ENCODE data around the gene SYS1.

SYS1 gene

DNA sequence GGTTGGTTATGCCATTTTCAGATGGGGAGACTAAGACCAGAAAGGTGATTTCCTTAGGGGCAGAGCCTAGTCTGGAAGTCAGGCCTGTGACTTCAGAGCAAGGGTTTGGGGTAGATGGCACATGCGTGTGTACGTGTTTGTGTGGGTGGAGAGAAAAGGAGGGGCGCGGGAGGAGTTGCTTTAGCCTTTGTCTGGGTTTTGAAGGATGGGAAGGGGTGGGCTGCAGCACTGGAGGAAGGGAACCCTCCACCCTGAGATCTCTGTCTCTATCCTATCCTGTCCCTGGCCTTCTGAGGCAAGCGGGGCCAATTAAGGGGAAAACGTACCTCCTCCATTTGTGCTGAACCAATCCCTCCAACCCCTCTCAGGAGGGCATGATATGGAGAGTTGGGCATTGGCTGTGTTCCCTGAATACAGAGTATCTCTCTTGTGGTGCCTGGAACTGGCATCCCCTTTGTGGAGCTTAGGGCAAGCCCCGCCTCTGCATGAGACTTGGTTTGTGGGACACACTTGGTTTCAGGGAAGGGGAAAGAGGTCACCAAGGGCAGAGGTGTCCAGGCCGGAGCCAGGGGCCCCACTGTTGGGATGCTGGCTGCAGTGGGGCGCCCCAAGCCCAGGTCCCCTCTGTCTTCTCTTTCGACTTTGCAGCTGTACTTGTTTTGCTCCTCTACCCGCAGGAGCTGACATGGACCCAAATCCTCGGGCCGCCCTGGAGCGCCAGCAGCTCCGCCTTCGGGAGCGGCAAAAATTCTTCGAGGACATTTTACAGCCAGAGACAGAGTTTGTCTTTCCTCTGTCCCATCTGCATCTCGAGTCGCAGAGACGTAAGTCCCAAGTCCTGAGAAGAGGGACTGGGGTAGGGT lies 45.1 kb downstream of the SYS1 start, which contains the start of gene DBNDD2:
Gene DBNDD2 (plus strand): TSS at position 507 of the 863 bp plus-strand sequence. CDS start 179 bp downstream, at position 686.
- Histone ChIP-seq H3F3A (ENCODE audit: insufficient read depth, low read length) (no peaks in the 10 kb centered on the region), H3K9me2 (replicated peaks; ENCODE audit: insufficient read depth, low read length) (no peaks in the 10 kb centered on the region), H3K4me2 (ENCODE audit: low read depth, low read length) (no peak within 1 kb of the TSS), H3K4me1 (ENCODE audit: low read length) (no peaks in the 10 kb centered on the region), H2AFZ (ENCODE audit: low read length) (no peak within 1 kb of the TSS), H3K27me3 (replicated peaks; ENCODE audit: insufficient read depth, low read length) (peaks cover 9% of the 10 kb centered on the region), H3K27ac (ENCODE audit: low read length) (no peak within 1 kb of the TSS), H3K36me3 (replicated peaks; ENCODE audit: insufficient read depth, low read length) (no peaks in the 10 kb centered on the region), H3K9ac (ENCODE audit: low read length) (no peak within 1 kb of the TSS), H3K79me2 (ENCODE audit: low read length) (no peaks in the 10 kb centered on the region), H3K9me3 (replicated peaks; ENCODE audit: insufficient read depth, low read length) (no peaks in the 10 kb centered on the region), H4K20me1 (ENCODE audit: insufficient read depth, low read length) (no peaks in the 10 kb centered on the region), H3K4me3 (ENCODE audit: low read length) (no peak within 1 kb of the TSS)
- DNase-seq, result no peak
- TF ChIP-seq EZH2 (optimal IDR thresholded peaks at IDR 0.05; ENCODE audit: low read depth, low read length) (no peak), EZH2phosphoT487 (IDR thresholded peaks at IDR 0.05; ENCODE audit: low read length) (no peak)
- TF ChIP-seq, protein P1, sequence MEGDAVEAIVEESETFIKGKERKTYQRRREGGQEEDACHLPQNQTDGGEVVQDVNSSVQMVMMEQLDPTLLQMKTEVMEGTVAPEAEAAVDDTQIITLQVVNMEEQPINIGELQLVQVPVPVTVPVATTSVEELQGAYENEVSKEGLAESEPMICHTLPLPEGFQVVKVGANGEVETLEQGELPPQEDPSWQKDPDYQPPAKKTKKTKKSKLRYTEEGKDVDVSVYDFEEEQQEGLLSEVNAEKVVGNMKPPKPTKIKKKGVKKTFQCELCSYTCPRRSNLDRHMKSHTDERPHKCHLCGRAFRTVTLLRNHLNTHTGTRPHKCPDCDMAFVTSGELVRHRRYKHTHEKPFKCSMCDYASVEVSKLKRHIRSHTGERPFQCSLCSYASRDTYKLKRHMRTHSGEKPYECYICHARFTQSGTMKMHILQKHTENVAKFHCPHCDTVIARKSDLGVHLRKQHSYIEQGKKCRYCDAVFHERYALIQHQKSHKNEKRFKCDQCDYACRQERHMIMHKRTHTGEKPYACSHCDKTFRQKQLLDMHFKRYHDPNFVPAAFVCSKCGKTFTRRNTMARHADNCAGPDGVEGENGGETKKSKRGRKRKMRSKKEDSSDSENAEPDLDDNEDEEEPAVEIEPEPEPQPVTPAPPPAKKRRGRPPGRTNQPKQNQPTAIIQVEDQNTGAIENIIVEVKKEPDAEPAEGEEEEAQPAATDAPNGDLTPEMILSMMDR (IDR thresholded peaks at IDR 0.05; ENCODE audit: low read length), result no peak

DNA sequence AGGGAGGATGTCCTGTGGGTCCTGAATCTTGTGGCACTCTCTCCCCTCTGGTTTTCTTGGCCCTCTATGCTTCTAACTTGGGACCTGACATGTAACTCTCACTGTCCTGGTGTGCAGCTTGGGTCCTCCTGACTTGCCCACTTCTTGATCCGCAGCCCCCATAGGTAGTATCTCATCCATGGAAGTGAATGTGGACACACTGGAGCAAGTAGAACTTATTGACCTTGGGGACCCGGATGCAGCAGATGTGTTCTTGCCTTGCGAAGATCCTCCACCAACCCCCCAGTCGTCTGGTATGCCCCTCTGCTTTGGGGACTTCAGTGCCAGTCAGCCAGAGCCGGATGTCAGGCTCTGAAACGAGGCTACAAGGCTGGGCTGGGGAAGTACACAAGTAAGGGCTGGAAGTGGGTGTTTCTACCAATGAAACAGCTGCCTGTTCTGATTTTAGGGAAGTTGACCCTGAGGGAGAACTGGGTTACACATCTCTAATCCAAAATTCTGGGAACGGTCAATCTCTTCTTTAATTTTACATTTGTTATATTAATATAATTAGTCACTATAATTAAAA lies 45.8 kb downstream of the SYS1 start:
- H3K9me2 ChIP-seq (replicated peaks; ENCODE audit: insufficient read depth, low read length), result no peaks in the 10 kb centered on the region
- H3K36me3 ChIP-seq (replicated peaks; ENCODE audit: insufficient read depth, low read length), result no peaks in the 10 kb centered on the region
- peaks cover 9% of the 10 kb centered on the region for H3K27me3 ChIP-seq (replicated peaks; ENCODE audit: insufficient read depth, low read length)
- H3K4me1 ChIP-seq (ENCODE audit: low read length), result no peaks in the 10 kb centered on the region
- H3K9ac ChIP-seq (ENCODE audit: low read length), result no peak overlapping the region
- DNase-seq, result no peak
- no peaks in the 10 kb centered on the region for H3K9me3 ChIP-seq (replicated peaks; ENCODE audit: insufficient read depth, low read length)
- no peaks in the 10 kb centered on the region for H3F3A ChIP-seq (ENCODE audit: insufficient read depth, low read length)
- no peak overlapping the region for H3K4me3 ChIP-seq (ENCODE audit: low read length)
- H3K4me2 ChIP-seq (ENCODE audit: low read depth, low read length), result no peak overlapping the region
- no peak overlapping the region for H3K27ac ChIP-seq (ENCODE audit: low read length)
- TF ChIP-seq, protein P1 (IDR thresholded peaks at IDR 0.05; ENCODE audit: low read length), result no peak
- no peak for TF ChIP-seq EZH2phosphoT487 (IDR thresholded peaks at IDR 0.05; ENCODE audit: low read length)
- no peak for TF ChIP-seq EZH2 (optimal IDR thresholded peaks at IDR 0.05; ENCODE audit: low read depth, low read length)
- no peak overlapping the region for H2AFZ ChIP-seq (ENCODE audit: low read length)
- H3K79me2 ChIP-seq (ENCODE audit: low read length), result no peaks in the 10 kb centered on the region
- no peaks in the 10 kb centered on the region for H4K20me1 ChIP-seq (ENCODE audit: insufficient read depth, low read length)

DNA sequence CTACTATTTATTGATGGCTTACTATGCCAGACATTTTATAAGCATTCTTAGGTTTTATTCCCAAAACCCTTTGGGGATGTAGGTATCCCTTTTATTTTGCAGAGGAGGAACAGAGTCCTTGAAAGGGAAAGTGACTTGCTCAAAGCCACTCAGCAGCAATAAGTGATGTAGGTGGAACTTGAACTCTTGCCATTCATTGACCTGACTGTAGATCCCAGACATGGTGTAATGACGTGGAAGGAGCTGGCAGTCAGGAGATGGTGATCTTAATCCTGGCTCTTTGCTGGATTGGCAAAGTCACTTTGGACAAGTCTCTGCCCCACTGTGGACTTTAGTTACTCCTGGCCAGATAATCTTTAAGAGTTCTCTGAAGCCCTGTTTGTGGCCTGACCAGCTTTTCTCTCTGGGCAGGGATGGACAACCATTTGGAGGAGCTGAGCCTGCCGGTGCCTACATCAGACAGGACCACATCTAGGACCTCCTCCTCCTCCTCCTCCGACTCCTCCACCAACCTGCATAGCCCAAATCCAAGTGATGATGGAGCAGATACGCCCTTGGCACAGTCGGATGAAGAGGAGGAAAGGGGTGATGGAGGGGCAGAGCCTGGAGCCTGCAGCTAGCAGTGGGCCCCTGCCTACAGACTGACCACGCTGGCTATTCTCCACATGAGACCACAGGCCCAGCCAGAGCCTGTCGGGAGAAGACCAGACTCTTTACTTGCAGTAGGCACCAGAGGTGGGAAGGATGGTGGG lies 46.7 kb downstream of the SYS1 start:
- Histone ChIP-seq H3F3A (ENCODE audit: insufficient read depth, low read length) (no peaks in the 10 kb centered on the region), H3K4me1 (ENCODE audit: low read length) (no peaks in the 10 kb centered on the region), H3K36me3 (replicated peaks; ENCODE audit: insufficient read depth, low read length) (no peaks in the 10 kb centered on the region), H3K27ac (ENCODE audit: low read length) (no peak overlapping the region), H3K27me3 (replicated peaks; ENCODE audit: insufficient read depth, low read length) (peaks cover 9% of the 10 kb centered on the region), H4K20me1 (ENCODE audit: insufficient read depth, low read length) (no peaks in the 10 kb centered on the region), H3K79me2 (ENCODE audit: low read length) (no peaks in the 10 kb centered on the region), H2AFZ (ENCODE audit: low read length) (no peak overlapping the region), H3K9ac (ENCODE audit: low read length) (no peak overlapping the region), H3K9me2 (replicated peaks; ENCODE audit: insufficient read depth, low read length) (no peaks in the 10 kb centered on the region), H3K4me2 (ENCODE audit: low read depth, low read length) (no peak overlapping the region), H3K9me3 (replicated peaks; ENCODE audit: insufficient read depth, low read length) (no peaks in the 10 kb centered on the region), H3K4me3 (ENCODE audit: low read length) (no peak overlapping the region)
- no peak for TF ChIP-seq EZH2phosphoT487 (IDR thresholded peaks at IDR 0.05; ENCODE audit: low read length)
- TF ChIP-seq, protein P1 (IDR thresholded peaks at IDR 0.05; ENCODE audit: low read length), result no peak
- TF ChIP-seq EZH2 (optimal IDR thresholded peaks at IDR 0.05; ENCODE audit: low read depth, low read length), result no peak
- no peak for DNase-seq

Measured in MM.1S (cell line).